Vein endothelial cell (primary cell): ENCODE data around the gene RNU7-1. TPM values are rescaled to one million over a fixed set of nuclear protein-coding genes. Genes with fewer than 3 reads are reported as not detected.
A peak's percentile ranks its signal among the peaks of the same experiment; 100 is the strongest.

Experiments used
- small RNA-seq: library from RNA; depleted of rRNA; stranded (forward); fragments of <200 nt; gene quantifications from one replicate; pipeline ENCODE3, GENCODE V24; 2012
- total RNA-seq: library from RNA; depleted of rRNA; stranded (reverse); fragments of >200 nt; gene quantifications from 2 replicates; pipeline ENCODE4 v1.2.3, GENCODE V29; 2012

The RNU7-1 gene
- total RNA-seq, result not detected in 2 replicates

GRCh38 chr12:6943722-6944380, at the start of gene RNU7-1, which contains the start of gene C12orf57:
Gene RNU7-1 (plus strand): TSS chr12:6943816.
Gene C12orf57 (plus strand): TSS chr12:6944022. CDS start chr12:6944122, 100 bp downstream.

GRCh38 chr12:6904280-6905276, 39.0 kb upstream of the RNU7-1 start, which contains the start of gene LRRC23:
Gene LRRC23 (plus strand): TSS chr12:6904822. CDS start chr12:6905634, 812 bp downstream.

GRCh38 chr12:6914246-6914946, 29.2 kb upstream of the RNU7-1 start, which contains the start of gene ENO2:
Gene ENO2 (plus strand): TSS chr12:6914580. CDS start chr12:6915833, 1,253 bp downstream.

GRCh38 chr12:6927379-6928021, 16.1 kb upstream of the RNU7-1 start, which contains the start of gene ATN1:
Gene ATN1 (plus strand): TSS chr12:6927959. CDS start chr12:6934002, 6,043 bp downstream.

GRCh38 chr12:6950811-6951540, 7.4 kb downstream of the RNU7-1 start, which contains the start of gene PTPN6:
Gene PTPN6 (plus strand): TSS chr12:6951356. CDS start chr12:6951513, 157 bp downstream.

Small RNA genes within 50 kb of the gene (small RNA-seq; reads per million reads assigned to genes)
- gene MIR141, result 10.0 reads per million, percentile 96 among the genes with 10 or more reads in this experiment
- gene MIR200C, result 156 reads per million, percentile 99 among the genes with 10 or more reads in this experiment
- not detected for gene RNU7-1
- gene SCARNA12, result 2.6 reads per million, percentile 85 among the genes with 10 or more reads in this experiment

Other genes starting within 250 kb of the RNU7-1 start
- gene PIANP, start 243.0 kb upstream of the RNU7-1 start, total RNA-seq, result not detected in 2 replicates
- gene COPS7A, start 219.8 kb upstream of the RNU7-1 start, total RNA-seq, result 42.5 and 45.7 TPM in 2 replicates
- 141 and 153 TPM in 2 replicates for gene MLF2, start 190.7 kb upstream of the RNU7-1 start, total RNA-seq
- gene PTMS, start 177.5 kb upstream of the RNU7-1 start, total RNA-seq, result 126 and 169 TPM in 2 replicates
- 0.10 and 0.33 TPM in 2 replicates for gene LAG3, start 171.3 kb upstream of the RNU7-1 start, total RNA-seq
- gene CD4, start 154.3 kb upstream of the RNU7-1 start, total RNA-seq, result not detected in 2 replicates
- gene GPR162, start 122.0 kb upstream of the RNU7-1 start, total RNA-seq, result 3.4 and 6.5 TPM in 2 replicates
- gene P3H3, start 115.4 kb upstream of the RNU7-1 start, total RNA-seq, result 43.7 and 58.1 TPM in 2 replicates
- gene GNB3, start 102.9 kb upstream of the RNU7-1 start, total RNA-seq, result 2.6 and 2.9 TPM in 2 replicates
- gene CDCA3, start 92.5 kb upstream of the RNU7-1 start, total RNA-seq, result 8.2 and 21.6 TPM in 2 replicates
- gene USP5, start 91.7 kb upstream of the RNU7-1 start, total RNA-seq, result 93.1 and 105 TPM in 2 replicates
- 757 and 836 TPM in 2 replicates for gene TPI1, start 76.3 kb upstream of the RNU7-1 start, total RNA-seq
- gene SPSB2, start 70.5 kb upstream of the RNU7-1 start, total RNA-seq, result 3.3 and 4.3 TPM in 2 replicates
- gene LRRC23, start 39.0 kb upstream of the RNU7-1 start, total RNA-seq, result 2.5 and 2.9 TPM in 2 replicates
- 3.1 and 5.6 TPM in 2 replicates for gene ENO2, start 29.2 kb upstream of the RNU7-1 start, total RNA-seq
- 14.9 and 17.3 TPM in 2 replicates for gene ATN1, start 15.9 kb upstream of the RNU7-1 start, total RNA-seq
- gene C12orf57, start 206 bp downstream of the RNU7-1 start, total RNA-seq, result 62.0 and 91.1 TPM in 2 replicates
- 1.2 and 2.0 TPM in 2 replicates for gene PTPN6, start 7.5 kb downstream of the RNU7-1 start, total RNA-seq
- 257 and 283 TPM in 2 replicates for gene PHB2, start 26.8 kb downstream of the RNU7-1 start, total RNA-seq
- gene EMG1, start 27.1 kb downstream of the RNU7-1 start, total RNA-seq, result 31.0 and 36.5 TPM in 2 replicates
- gene LPCAT3, start 74.7 kb downstream of the RNU7-1 start, total RNA-seq, result 7.8 and 13.4 TPM in 2 replicates
- 0.48 and 0.98 TPM in 2 replicates for gene C1S, start 116.9 kb downstream of the RNU7-1 start, total RNA-seq
- gene C1R, start 148.6 kb downstream of the RNU7-1 start, total RNA-seq, result 0.65 and 1.1 TPM in 2 replicates
- 26.7 and 40.5 TPM in 2 replicates for gene C1RL, start 165.4 kb downstream of the RNU7-1 start, total RNA-seq
- not detected in 2 replicates for gene RBP5, start 185.1 kb downstream of the RNU7-1 start, total RNA-seq
- gene CLSTN3, start 186.6 kb downstream of the RNU7-1 start, total RNA-seq, result 22.8 and 30.4 TPM in 2 replicates
- gene PEX5, start 245.9 kb downstream of the RNU7-1 start, total RNA-seq, result 31.0 and 36.3 TPM in 2 replicates